NCI-H2029 treated with DMSO at 0.1 percent for 48 hours (cell line): Measurements from ENCODE around the gene TRIM74.
"Not testable (repeated sequence)": the region's sequence is repeated elsewhere in the genome, so short reads cannot be mapped to it uniquely, and the experiment has no call there.

Source experiments
- DNase-seq: peaks from one replicate; lab custom pipeline; 2025; lab: John Stamatoyannopoulos, UW

The TRIM74 gene

DNA sequence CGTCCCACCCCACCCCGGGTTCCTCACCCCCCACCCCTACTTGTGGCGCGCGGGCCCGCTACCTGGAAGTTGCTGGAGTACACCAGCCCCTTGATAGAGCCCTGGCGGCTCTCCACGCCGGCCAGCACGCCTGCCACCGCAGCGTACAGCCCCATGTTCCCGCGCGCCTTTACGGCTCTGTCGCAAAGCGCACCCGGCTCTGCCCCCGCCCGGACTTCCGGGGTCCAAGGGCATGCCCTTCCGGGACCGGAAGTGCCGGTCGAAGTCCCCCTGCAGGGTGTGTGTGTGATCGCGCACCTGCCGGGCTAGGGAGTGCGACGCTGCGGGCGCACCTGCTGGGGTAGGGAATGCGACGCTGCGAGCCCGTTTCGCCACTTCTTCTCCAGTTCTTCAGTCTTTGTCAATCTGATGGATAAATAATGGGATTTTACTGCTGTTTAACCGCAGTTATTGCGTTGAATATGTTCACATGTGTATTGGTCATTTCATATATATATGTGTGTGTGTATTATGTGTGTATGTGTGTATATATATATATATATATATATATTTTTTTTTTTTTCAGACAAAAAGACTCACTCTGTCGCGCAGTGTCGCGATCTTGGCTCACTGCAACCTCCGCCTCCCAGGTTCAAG is 14.6 kb downstream of the TRIM74 start:
- DNase-seq: not testable (repeated sequence)

DNA sequence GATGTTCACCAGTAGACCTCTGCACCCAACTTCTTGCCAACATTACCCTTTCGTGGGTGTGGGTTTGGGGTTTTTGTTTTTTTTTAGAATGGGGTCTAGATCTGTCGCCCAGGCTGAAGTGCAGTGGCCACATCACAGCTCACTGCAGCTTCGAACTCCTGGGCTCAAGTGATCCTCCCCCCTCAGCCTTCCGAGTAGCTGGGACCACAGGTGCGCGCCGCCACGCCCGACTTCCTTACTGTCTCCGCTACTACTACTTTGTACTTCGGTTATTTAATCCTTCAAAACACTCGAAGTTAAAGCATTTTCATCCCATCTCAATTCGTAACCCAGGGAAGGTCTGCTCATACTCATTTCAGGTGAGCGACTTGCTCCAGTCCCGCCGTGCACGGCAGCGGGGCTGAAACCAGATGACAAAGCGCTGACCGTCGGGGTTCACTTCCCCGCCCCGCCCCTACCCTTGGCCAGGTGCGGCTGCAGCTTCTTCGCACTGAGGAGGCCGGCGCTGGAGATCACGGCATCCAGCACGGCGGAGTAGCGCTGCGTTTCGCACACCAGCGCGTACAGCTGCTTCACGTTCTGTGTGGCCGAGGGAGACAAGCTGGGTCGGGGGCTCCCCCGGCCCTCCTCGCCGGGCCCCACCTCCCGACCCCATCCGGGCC is 15.2 kb downstream of the TRIM74 start:
- DNase-seq: not testable (repeated sequence)

- not testable (repeated sequence) for DNase-seq
These were observed 18.8 kb downstream of the TRIM74 start for GRCh38 chr7:72950432-72950831.

GRCh38 chr7:72949686-72950085 is 19.6 kb downstream of the TRIM74 start:
- not testable (repeated sequence) for DNase-seq

DNA sequence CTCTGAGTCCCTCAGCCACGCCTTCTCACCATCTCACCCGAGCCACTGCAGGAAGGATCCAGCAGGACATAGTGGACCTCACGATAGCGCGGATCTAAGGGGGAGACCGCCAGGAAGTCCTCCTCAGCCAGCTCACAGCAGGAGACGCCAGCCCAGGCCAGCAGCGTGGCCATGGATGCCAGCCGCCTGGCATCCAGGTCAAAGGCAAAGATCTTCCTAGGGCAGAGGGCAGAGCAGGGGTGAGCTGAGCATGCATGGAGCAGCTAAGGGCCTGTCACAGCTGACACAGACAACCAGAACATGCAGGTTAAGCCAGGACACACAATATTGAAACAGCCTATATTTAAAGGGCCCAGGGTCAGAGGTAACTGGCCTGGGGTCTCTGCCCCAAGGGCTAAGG is 20.0 kb downstream of the TRIM74 start:
- DNase-seq: not testable (repeated sequence)

DNA sequence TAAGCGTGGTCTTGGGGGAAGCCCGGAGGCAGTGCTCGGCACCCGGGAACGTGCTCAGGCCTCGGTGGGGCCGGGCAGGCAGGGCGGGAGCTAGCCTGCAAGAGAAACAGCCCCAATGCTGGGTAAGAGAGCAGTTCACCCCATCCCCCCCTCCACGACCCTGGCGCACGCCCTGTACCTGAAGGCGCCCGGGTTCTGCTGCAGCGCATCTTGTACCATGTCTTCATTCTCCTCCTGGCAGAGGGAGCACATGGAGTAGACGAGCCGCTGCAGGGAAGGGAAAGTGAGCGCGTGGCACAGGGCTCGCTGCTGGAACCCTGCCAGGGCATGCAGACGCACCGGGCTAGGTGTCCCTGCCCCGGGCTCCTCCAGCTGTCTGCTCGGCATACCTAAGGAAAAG is 20.6 kb downstream of the TRIM74 start:
- DNase-seq: not testable (repeated sequence)

DNA sequence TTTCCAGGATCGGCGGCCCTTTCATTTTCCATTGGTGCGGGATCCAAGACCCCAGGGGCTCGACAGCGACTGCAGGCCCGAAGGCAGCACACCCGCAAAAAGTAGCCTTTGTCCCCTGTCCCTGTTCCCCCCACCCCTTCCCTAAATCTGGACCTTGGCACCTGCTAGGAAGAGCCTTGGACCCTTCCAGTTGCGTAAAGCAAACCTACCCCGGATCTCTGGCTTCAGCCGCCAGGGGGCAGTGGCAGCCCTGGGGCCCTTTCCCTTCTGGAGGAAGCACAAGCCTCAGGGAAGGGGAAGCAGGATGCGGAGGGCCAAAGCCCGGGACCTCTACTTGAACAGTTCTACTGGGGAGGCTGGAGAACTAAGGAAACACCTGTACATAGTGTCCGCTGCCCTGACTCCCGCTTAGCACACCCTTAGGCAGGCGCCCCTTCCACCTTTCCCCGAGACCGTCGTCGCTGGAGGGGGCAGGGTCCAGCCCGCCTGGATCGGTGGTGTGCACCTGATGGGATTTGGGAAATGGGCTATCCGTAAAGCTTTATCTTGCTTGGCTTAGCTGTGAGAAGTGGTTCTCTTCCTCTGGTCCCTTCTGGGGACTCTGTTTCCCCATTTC is 23.0 kb downstream of the TRIM74 start:
- not testable (repeated sequence) for DNase-seq

DNA sequence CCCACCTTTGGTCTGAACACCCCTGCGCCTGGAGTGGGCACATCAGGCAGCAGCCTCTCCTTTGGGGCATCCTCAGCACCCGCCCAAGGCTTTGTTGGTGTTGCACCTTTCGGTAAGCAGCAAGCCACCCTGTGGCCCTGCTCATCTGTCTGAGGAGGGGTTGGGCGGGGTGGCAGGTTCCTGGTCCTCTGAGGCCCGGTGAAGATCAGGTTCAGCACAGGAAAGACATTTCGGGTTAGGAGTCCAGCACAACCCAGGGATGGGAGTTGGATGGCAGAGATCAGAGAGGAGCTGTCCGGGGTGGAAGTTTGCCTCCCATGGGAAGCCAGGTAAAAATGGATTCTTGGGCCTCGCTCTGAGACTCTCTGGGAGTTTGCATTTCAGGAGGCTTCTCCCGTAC is 23.7 kb downstream of the TRIM74 start:
- not testable (repeated sequence) for DNase-seq

GRCh38 chr7:72944937-72945336 is 24.3 kb downstream of the TRIM74 start:
- not testable (repeated sequence) for DNase-seq

DNA sequence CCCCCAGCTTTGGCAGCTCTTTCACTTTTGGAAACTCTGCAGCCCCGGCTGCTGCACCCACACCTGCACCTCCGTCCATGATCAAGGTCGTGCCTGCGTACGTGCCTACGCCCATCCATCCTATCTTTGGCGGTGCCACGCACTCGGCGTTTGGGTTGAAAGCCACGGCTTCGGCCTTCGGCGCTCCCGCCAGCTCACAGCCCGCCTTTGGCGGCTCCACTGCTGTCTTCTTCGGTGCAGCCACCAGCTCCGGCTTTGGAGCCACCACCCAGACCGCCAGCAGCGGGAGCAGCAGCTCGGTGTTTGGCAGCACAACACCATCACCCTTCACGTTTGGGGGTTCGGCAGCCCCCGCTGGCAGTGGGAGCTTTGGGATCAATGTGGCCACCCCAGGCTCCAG is 26.3 kb downstream of the TRIM74 start:
- DNase-seq: not testable (repeated sequence)

DNA sequence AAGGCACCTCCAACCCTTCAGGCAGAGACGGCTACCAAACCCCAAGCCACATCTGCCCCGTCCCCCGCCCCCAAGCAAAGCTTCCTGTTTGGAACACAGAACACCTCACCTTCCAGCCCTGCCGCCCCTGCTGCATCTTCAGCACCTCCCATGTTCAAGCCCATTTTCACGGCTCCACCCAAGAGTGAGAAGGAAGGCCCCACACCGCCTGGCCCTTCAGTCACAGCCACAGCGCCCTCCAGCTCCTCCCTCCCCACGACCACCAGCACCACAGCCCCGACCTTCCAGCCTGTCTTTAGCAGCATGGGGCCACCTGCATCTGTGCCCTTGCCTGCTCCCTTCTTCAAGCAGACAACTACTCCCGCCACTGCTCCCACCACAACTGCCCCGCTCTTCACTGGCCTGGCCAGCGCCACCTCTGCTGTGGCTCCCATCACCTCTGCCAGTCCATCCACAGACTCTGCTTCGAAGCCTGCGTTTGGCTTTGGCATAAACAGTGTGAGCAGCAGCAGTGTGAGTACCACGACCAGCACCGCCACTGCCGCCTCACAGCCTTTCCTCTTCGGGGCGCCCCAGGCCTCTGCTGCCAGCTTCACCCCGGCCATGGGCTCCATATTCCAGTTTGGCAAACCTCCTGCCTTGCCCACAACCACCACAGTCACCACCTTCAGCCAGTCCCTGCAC is 27.1 kb downstream of the TRIM74 start:
- DNase-seq: not testable (repeated sequence)

DNA sequence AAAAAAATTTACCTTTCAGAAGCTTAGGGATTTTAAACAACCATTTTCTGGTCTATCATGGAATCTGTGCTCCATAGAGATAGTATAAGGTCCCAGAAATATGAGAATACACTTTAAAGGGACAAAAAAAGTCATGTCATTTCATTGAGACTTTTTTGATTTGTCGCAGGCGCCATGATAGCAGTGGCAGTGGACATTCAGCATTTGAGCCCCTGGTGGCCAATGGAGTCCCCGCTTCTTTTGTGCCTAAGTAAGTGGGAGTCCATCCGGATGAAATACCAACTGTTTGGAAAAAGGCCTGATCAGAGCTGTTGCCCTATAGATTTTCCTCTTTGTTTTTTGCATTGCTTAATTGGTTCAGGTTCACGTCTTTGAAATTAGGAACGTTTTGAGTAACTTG is 41.0 kb downstream of the TRIM74 start:
- DNase-seq: not testable (repeated sequence)

DNA sequence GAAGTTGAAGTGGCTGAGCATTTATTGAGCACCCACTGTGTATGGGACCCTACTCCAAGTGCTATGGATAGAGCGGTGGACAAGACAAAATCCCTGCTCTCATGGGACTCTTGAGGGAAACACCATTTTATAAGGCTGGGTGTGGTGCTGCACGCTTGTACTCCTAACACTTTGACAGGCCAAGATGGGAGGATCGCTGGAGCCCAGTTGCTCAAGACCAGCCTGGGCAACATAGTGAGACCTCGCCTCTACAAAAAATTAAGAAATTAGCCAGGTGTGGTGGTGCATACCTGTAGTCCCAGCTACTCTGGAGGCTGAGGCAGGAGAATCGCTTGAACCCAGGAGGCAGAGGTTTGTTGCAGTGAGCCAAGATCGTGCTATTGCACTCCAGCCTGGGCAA is 41.5 kb downstream of the TRIM74 start:
- not testable (repeated sequence) for DNase-seq

GRCh38 chr7:72925546-72926120 is 43.6 kb downstream of the TRIM74 start:
- DNase-seq: no peak

GRCh38 chr7:72924733-72925545 is 44.3 kb downstream of the TRIM74 start, which contains the start of gene POM121:
Gene POM121 (plus strand): TSS chr7:72925095. CDS start chr7:72925122, 27 bp downstream.
- peak; percentile 19 for DNase-seq

DNA sequence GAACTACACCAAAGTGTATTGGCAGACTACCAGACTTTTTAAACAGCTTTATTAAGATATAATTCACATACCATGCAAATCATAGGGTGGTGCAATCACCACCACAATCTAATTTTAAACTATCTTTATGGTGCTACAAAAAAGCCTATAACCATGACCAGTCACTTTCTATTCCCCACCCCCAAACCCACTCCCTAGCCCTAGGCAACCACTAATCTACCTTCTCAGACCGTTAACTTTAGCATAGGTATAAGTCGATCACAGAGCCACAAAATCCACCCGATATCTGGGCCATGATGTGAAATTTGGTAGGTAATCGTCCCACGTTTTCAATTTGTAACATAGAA is 44.9 kb downstream of the TRIM74 start:
- no peak for DNase-seq

- no peak for DNase-seq
These were observed 50.0 kb downstream of the TRIM74 start for GRCh38 chr7:72919256-72919775.

DNA sequence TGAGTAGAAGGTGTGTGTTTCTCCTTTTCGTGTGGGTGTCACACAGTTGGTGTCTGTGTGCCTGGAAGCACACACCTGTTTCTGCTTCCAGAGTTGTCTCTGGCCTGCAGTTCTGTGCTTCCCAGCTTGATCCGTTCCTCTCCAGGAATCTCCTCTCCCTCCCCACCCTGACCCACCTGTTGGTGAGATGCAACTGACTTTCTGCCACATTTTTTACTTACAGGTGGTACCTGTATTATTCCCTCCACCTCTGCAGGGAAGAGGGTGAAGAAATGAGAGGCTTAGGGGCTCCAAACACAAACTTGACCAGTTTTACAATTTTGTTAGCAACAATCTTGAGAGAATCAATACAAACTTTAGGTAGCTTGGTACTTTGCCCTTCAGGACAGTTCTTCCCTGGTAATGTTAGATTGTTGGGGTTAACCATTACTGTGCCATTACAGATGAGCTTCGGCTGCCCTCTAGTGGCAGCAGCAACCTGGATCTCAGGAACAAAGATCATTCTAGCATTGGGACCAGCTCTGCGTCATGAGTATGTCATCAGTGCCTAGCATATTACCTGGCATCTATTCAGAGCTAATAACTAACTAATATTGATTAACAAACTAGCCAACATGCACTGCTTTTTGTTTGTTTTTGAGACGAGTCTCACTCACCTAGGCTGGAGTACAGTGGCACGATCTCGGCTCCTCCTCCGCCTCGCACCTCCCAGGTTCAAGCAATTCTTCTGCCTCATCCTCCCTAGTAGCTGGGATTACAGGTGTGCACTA is 54.3 kb downstream of the TRIM74 start:
- not testable (repeated sequence) for DNase-seq

DNA sequence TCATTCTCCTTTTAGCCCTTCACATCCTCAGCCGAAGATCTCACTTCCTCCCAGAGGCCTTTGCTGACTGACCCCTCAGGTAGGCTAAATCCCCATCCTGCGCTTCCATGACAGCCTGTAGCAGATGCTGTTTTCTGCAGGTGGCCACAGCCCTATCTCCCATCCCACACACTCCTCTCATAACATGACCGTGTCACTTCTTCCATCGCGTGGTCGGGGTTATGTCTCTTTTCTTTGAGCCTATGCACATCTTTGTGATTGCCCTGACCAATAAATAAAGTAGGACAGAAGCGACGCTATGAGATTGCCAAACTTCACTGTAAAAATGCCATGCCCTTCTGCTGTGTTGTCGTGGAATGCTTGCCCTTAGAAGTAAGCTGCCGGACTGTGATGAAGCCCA is 55.5 kb downstream of the TRIM74 start:
- not testable (repeated sequence) for DNase-seq

GRCh38 chr7:72911395-72911794 is 57.9 kb downstream of the TRIM74 start:
- DNase-seq: not testable (repeated sequence)
